IMR-90 (cell line): ENCODE measurements around the gene ARHGEF40. TPM values are rescaled to one million over a fixed set of nuclear protein-coding genes. Genes with fewer than 3 reads are reported as not detected.
A peak's percentile ranks its signal among the peaks of the same experiment; 100 is the strongest.

Experiments
- ATAC-seq: fragments of 200-7000 bp; cut with Tn5 transposase; 2 replicates; pipeline ENCODE4 v1.9.1; 2020; ENCODE audit warnings: low read depth, mild to moderate bottlenecking, moderate library complexity
- BruUV-seq: library from RNA; stranded (reverse); fragments of 400-500 nt; replicated peaks from 2 replicates; lab custom pipeline; 2021; lab: Mats Ljungman, UMichigan
- CTCF ChIA-PET: fragments of 300-600 bp; formaldehyde crosslinking; extraction: SDS; loops from one replicate; lab custom pipeline; 2021; ENCODE audit warnings: antibody characterized with exemption; lab: Yijun Ruan, JAX
- POLR2A ChIA-PET: fragments of 300-600 bp; sonication (Branson Sonifier 250); formaldehyde crosslinking; loops from one replicate; lab custom pipeline; 2022; ENCODE audit warnings: antibody characterized with exemption; ENCODE audit not compliant: unreplicated experiment; lab: Charles Lee
- DNase-seq: peaks from one replicate; pipeline ENCODE4 v3.0.0; 2013
- H2AFZ ChIP-seq: replicated peaks from 2 replicates; pipeline ENCODE3; 2013; ENCODE audit warnings: low read length, mild to moderate bottlenecking; ENCODE audit not compliant: poor library complexity
- H2AK5ac ChIP-seq: 2 replicates; pipeline ENCODE4 v1.6.1; 2013; ENCODE audit warnings: low read depth, low read length, inconsistent platforms
- H2AK9ac ChIP-seq: replicated peaks from 2 replicates; pipeline ENCODE3; 2013; ENCODE audit warnings: mild to moderate bottlenecking, low read depth, low read length, moderate library complexity; ENCODE audit not compliant: poor library complexity
- H2BK120ac ChIP-seq: 2 replicates; pipeline ENCODE4 v1.6.1; 2013; ENCODE audit warnings: low read depth, low read length, inconsistent platforms
- H2BK15ac ChIP-seq: 3 replicates; pipeline ENCODE4 v1.6.1; 2013; ENCODE audit warnings: low read depth, low read length, inconsistent platforms
- H2BK20ac ChIP-seq: 2 replicates; pipeline ENCODE4 v1.6.1; 2013; ENCODE audit warnings: low read depth, mild to moderate bottlenecking, inconsistent platforms, low read length, moderate library complexity
- H2BK5ac ChIP-seq: 2 replicates; pipeline ENCODE4 v1.6.1; 2013; ENCODE audit warnings: mild to moderate bottlenecking, low read depth, low read length, inconsistent platforms; ENCODE audit not compliant: poor library complexity, severe bottlenecking
- H3K14ac ChIP-seq: replicated peaks from 2 replicates; pipeline ENCODE4 v1.6.1; 2013; ENCODE audit warnings: low read depth, low read length, inconsistent platforms
- H3K18ac ChIP-seq: 2 replicates; pipeline ENCODE4 v1.6.1; 2013; ENCODE audit warnings: low read depth, low read length, control low read depth
- H3K23ac ChIP-seq: 2 replicates; pipeline ENCODE4 v1.6.1; 2013; ENCODE audit warnings: low read depth, low read length, inconsistent platforms
- H3K27ac ChIP-seq: 2 replicates; pipeline ENCODE4 v1.5.1; 2013; ENCODE audit warnings: mild to moderate bottlenecking, control low read depth, low read length; ENCODE audit not compliant: insufficient read depth
- H3K27me3 ChIP-seq: 2 replicates; pipeline ENCODE4 v1.6.1; 2013; ENCODE audit warnings: low read length; ENCODE audit not compliant: control insufficient read depth, insufficient read depth
- H3K36me3 ChIP-seq: 2 replicates; pipeline ENCODE4 v1.6.1; 2013; ENCODE audit warnings: low read length, mixed read lengths; ENCODE audit not compliant: control insufficient read depth, insufficient read depth
- H3K4ac ChIP-seq: 2 replicates; pipeline ENCODE4 v1.6.1; 2013; ENCODE audit warnings: low read depth, low read length, inconsistent platforms
- H3K4me1 ChIP-seq: 2 replicates; pipeline ENCODE4 v1.6.1; 2013; ENCODE audit warnings: low read length, mixed read lengths; ENCODE audit not compliant: control insufficient read depth, insufficient read depth
- H3K4me2 ChIP-seq: 2 replicates; pipeline ENCODE4 v1.6.1; 2013; ENCODE audit warnings: low read depth, mild to moderate bottlenecking, control low read depth, low read length, moderate library complexity
- H3K4me3 ChIP-seq: 2 replicates; pipeline ENCODE4 v1.5.1; 2013; ENCODE audit warnings: low read depth, mild to moderate bottlenecking, control low read depth, low read length, moderate library complexity; ENCODE audit not compliant: insufficient read depth
- H3K56ac ChIP-seq: 2 replicates; pipeline ENCODE4 v1.6.1; 2013; ENCODE audit warnings: low read length, inconsistent platforms; ENCODE audit not compliant: insufficient read depth; ENCODE audit errors: extremely low read depth
- H3K79me1 ChIP-seq, 2 experiments: 2 replicates each; pipeline ENCODE4 v1.6.1; 2013; ENCODE audit warnings: low read length in 2 of 2, inconsistent platforms in 1 of 2, low read depth in 1 of 2
- H3K9ac ChIP-seq: 2 replicates; pipeline ENCODE4 v1.6.1; 2013; ENCODE audit warnings: low read depth, low read length, control low read depth
- H3K9me1 ChIP-seq: 2 replicates; pipeline ENCODE4 v1.6.1; 2013; ENCODE audit warnings: low read length, inconsistent platforms; ENCODE audit not compliant: insufficient read depth
- H3K9me3 ChIP-seq: 2 replicates; pipeline ENCODE4 v1.6.1; 2013; ENCODE audit warnings: low read length; ENCODE audit not compliant: control insufficient read depth, insufficient read depth
- H4K20me1 ChIP-seq: 2 replicates; pipeline ENCODE4 v1.6.1; 2013; ENCODE audit warnings: low read length, inconsistent platforms; ENCODE audit not compliant: insufficient read depth
- H4K5ac ChIP-seq: 2 replicates; pipeline ENCODE4 v1.6.1; 2013; ENCODE audit warnings: mild to moderate bottlenecking, low read depth, low read length, control low read depth
- H4K8ac ChIP-seq, 2 experiments: 2 replicates each; pipeline ENCODE4 v1.6.1; 2013; ENCODE audit warnings: low read depth in 2 of 2, low read length in 2 of 2, control low read depth in 1 of 2, inconsistent platforms in 1 of 2
- H4K91ac ChIP-seq: 2 replicates; pipeline ENCODE4 v1.6.1; 2013; ENCODE audit warnings: low read depth, low read length, inconsistent platforms; ENCODE audit not compliant: insufficient read depth
- BHLHE40 ChIP-seq: fragments of 150-350 bp; IDR thresholded peaks from 2 replicates; pipeline ENCODE4 v1.6.1; 2016; ENCODE audit warnings: mild to moderate bottlenecking, low read depth, low read length
- CEBPB ChIP-seq: IDR thresholded peaks from 2 replicates; pipeline ENCODE4 v1.6.1; 2012; ENCODE audit warnings: low read depth, low read length, improper control_type of control experiment
- CHD1 ChIP-seq: IDR thresholded peaks from 2 replicates; pipeline ENCODE4 v1.6.1; 2012; ENCODE audit warnings: low read depth, low read length, improper control_type of control experiment
- CTCF ChIP-seq: conservative IDR thresholded peaks from 2 replicates; pipeline ENCODE4 v1.5.1; 2012; ENCODE audit warnings: mild to moderate bottlenecking, low read depth, low read length, improper control_type of control experiment
- ELK1 ChIP-seq: fragments of 150-350 bp; IDR thresholded peaks from 2 replicates; pipeline ENCODE4 v1.6.1; 2016; ENCODE audit warnings: low read depth, mild to moderate bottlenecking, low read length, moderate library complexity, borderline replicate concordance
- FOS ChIP-seq: fragments of 150-350 bp; IDR thresholded peaks from 2 replicates; pipeline ENCODE4 v1.6.1; 2016; ENCODE audit warnings: low read depth, low read length
- MAZ ChIP-seq: IDR thresholded peaks from 2 replicates; pipeline ENCODE4 v1.6.1; 2012; ENCODE audit warnings: low read depth, mild to moderate bottlenecking, low read length, improper control_type of control experiment, moderate library complexity, borderline replicate concordance
- NFE2L2 ChIP-seq: fragments of 150-350 bp; IDR thresholded peaks from 2 replicates; pipeline ENCODE4 v1.6.1; 2016; ENCODE audit warnings: low read depth, mild to moderate bottlenecking, low read length
- POLR2A ChIP-seq: IDR thresholded peaks from 2 replicates; pipeline ENCODE4 v1.6.1; 2012; ENCODE audit warnings: mild to moderate bottlenecking, low read depth, low read length
- RAD21 ChIP-seq: IDR thresholded peaks from 2 replicates; pipeline ENCODE4 v1.6.1; 2012; ENCODE audit warnings: low read length, improper control_type of control experiment
- RCOR1 ChIP-seq: IDR thresholded peaks from 2 replicates; pipeline ENCODE4 v1.6.1; 2012; ENCODE audit warnings: mild to moderate bottlenecking, low read length, improper control_type of control experiment; ENCODE audit not compliant: insufficient replicate concordance
- RFX5 ChIP-seq: IDR thresholded peaks from 2 replicates; pipeline ENCODE4 v1.8.0; 2012; ENCODE audit warnings: low read depth, mild to moderate bottlenecking, low read length, moderate library complexity
- USF2 ChIP-seq: fragments of 150-350 bp; IDR thresholded peaks from 2 replicates; pipeline ENCODE4 v1.6.1; 2017; ENCODE audit warnings: mild to moderate bottlenecking, antibody characterized with exemption, low read length, low read depth
- WGBS, 2 experiments: methylation state at CpG; one replicate each; pipeline versions ENCODE4 v1.1.5 to v1.1.7; 2013; ENCODE audit warnings: missing lambda C conversion rate in 2 of 2; ENCODE audit not compliant: insufficient read length in 1 of 2; ENCODE audit errors: extremely low coverage in 2 of 2; 5-methylcytosine and 5-hydroxymethylcytosine counted together
- dilution Hi-C: fragments of 300-500 bp; cut with HindIII; formaldehyde crosslinking; loops from one replicate; pipeline ENCODE4 v1.14.3; 2018; ENCODE audit warnings: low sequenced_read_pairs; ENCODE audit not compliant: unreplicated experiment
- in situ Hi-C: fragments of 300-500 bp; cut with MboI; formaldehyde crosslinking; loops from 3 replicates; pipeline ENCODE4 v1.14.3; 2019; ENCODE audit warnings: low sequenced_read_pairs, inconsistent platforms, mixed read lengths
- intact Hi-C: fragments of 100-400 bp; cut with micrococcal nuclease; formaldehyde crosslinking; loops from 2 replicates; pipeline ENCODE4 v1.10.0; 2022
- polyA plus RNA-seq, 3 experiments: library from polyadenylated mRNA; depleted of rRNA; stranded (reverse); fragments of >200 nt; gene quantifications; 2 replicates each; pipeline ENCODE4 v1.2.3, GENCODE V29; 2012; ENCODE audit warnings: low replicate concordance in 1 of 3
- total RNA-seq: library from RNA; depleted of rRNA; stranded (reverse); fragments of >200 nt; gene quantifications from 2 replicates; pipeline ENCODE4 v1.2.3, GENCODE V29; 2012

ARHGEF40 gene
- total and polyA plus RNA-seq, 2 of the 4 experiments (the other 2 are of a cell fraction), result 18.1 to 58.4 TPM

GRCh38 chr14:21102521-21103410 lies 32.7 kb downstream of the ARHGEF40 start:
- Histone ChIP-seq H3K4me3 (peak overlapping the region; percentile 36), H3K18ac (no peak overlapping the region), H3K9me3 (no peaks in the 10 kb centered on the region), H3K23ac (peak overlapping the region; percentile 70; the same call in 1 of the 2 replicates), H3K4me1 (peaks cover 6% of the 10 kb centered on the region), H2AFZ (peak overlapping the region; percentile 100), H2BK15ac (peak overlapping the region; percentile 11; the same call in 1 of the 3 replicates), H3K9ac (peak overlapping the region; percentile 64), H2AK5ac (peak overlapping the region; percentile 20; the same call in 1 of the 2 replicates), H4K91ac (peak overlapping the region; percentile 70), H4K5ac (peak overlapping the region; percentile 68), H3K56ac (peak overlapping the region; percentile 37), H3K14ac (peak overlapping the region; percentile 82), H3K9me1 (peaks cover 3% of the 10 kb centered on the region; the same call in 1 of the 2 replicates), H3K4ac (peak overlapping the region; percentile 75), H3K4me2 (peak overlapping the region; percentile 85), H3K79me1 (0 out of 4 replicates have a peak, but pooled peaks cover 0 to 2% of the 10 kb centered on the region in 2 experiments), H2BK120ac (peak overlapping the region; percentile 64), H3K36me3 (no peaks in the 10 kb centered on the region), H3K27me3 (no peaks in the 10 kb centered on the region), H4K8ac (peak overlapping the region; percentile 39 to 94), H4K20me1 (no peaks in the 10 kb centered on the region), H3K27ac (0 out of 2 replicates have a peak overlapping the region, but pooled peaks have one; percentile 39), H2BK20ac (no peak overlapping the region; the same call in 1 of the 2 replicates), H2BK5ac (no peak overlapping the region), H2AK9ac (peak overlapping the region; percentile 23)
- CTCF ChIA-PET, result interaction anchor here (0.6 to 4.2 kb wide), 7 partner anchors 11 to 91 kb away, joined by 3 to 44 read pairs (median 6); no protein-coding TSS in a partner anchor
- dilution Hi-C loops (no loop called here), in situ Hi-C loops (loop anchor here (5.0 kb wide), 1 partner anchor 85 kb away; no protein-coding TSS in a partner anchor), intact Hi-C loops (loop anchor here (5.0 kb wide), 2 partner anchors 245 to 420 kb away; partner anchors contain the start of gene RNASE4)
- DNase-seq, result no peak
- no CpG with 5 or more reads among the region's 9 CpGs for WGBS, 2 experiments
- BruUV-seq, result no TSS peak
- POLR2A ChIA-PET, result no interaction called here
- no peak for ATAC-seq
- TF ChIP-seq BHLHE40 (no peak), RFX5 (no peak), USF2 (no peak), POLR2A (no peak), NFE2L2 (no peak), CHD1 (no peak), MAZ (no peak), CTCF (no peak), RAD21 (no peak), FOS (no peak), CEBPB (no peak), RCOR1 (no peak), ELK1 (no peak)
